Right lobe of liver (tissue), 4 donors: Measurements from ENCODE around the gene TMEM131.

Source experiments
- POLR2A ChIP-seq: fragments of 450-650 bp; IDR thresholded peaks from one replicate; pipeline ENCODE4 v1.6.1; 2017; ENCODE audit warnings: antibody characterized with exemption, mild to moderate bottlenecking
- TF ChIP-seq, protein P1 (sequence below), 4 donors: fragments of 200-600 bp in 3 of 4; fragments of 450-650 bp in 1 of 4; IDR thresholded peaks; one replicate each; pipeline versions ENCODE4 v1.5.1 to v1.8.0; 2016 to 2022; ENCODE audit warnings: antibody characterized with exemption in 4 of 4, mild to moderate bottlenecking in 2 of 4
- donor health status: DM: no; HTN: no; CAD: no.
- donor health status: DM: no; HTN: no; CAD: no.
- donor health status: DM: no; HTN: yes; CAD: no.

DNA sequence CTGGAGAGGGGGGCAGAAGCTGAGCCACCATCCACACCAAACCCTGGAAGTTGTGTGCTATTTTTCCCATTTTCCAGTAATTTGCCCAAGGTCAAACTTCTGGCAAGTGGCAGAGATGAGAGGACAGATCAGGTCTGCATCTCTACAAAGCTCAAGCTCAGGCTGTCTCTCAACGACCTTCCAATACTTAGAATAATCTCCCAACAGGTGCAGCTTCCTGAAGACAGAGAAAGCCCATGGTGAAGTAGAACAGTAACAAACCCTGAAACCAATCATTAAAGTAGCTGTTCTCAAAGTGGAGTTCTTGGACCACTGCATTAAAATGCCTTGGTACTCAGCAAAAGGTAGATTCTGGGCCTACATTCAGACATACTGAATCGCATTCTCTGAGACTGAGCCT is 37.6 kb downstream of the TMEM131 start:
- TF ChIP-seq, protein P1, sequence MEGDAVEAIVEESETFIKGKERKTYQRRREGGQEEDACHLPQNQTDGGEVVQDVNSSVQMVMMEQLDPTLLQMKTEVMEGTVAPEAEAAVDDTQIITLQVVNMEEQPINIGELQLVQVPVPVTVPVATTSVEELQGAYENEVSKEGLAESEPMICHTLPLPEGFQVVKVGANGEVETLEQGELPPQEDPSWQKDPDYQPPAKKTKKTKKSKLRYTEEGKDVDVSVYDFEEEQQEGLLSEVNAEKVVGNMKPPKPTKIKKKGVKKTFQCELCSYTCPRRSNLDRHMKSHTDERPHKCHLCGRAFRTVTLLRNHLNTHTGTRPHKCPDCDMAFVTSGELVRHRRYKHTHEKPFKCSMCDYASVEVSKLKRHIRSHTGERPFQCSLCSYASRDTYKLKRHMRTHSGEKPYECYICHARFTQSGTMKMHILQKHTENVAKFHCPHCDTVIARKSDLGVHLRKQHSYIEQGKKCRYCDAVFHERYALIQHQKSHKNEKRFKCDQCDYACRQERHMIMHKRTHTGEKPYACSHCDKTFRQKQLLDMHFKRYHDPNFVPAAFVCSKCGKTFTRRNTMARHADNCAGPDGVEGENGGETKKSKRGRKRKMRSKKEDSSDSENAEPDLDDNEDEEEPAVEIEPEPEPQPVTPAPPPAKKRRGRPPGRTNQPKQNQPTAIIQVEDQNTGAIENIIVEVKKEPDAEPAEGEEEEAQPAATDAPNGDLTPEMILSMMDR (IDR thresholded peaks at IDR 0.05), result no peak
- TF ChIP-seq POLR2A, result no peak
